K562 (cell line): ENCODE measurements around the gene OTX2. TPM values are rescaled to one million over a fixed set of nuclear protein-coding genes. Genes with fewer than 3 reads are reported as not detected.

Experiments used
- polyA plus RNA-seq, 8 experiments: library from polyadenylated mRNA; depleted of rRNA in 4 of 8; stranded (reverse) in 5 of 8; unstranded in 3 of 8; fragments of >200 nt; fragmentation: Nextera tagmentation in 2 of 8; fragmentation: Illumina TruSeq in 1 of 8; extraction: Ambion mirVana in 2 of 8; extraction: Trizol in 1 of 8; gene quantifications; 2 replicates each; pipeline versions ENCODE4 v1.2.1 to v1.2.3, GENCODE V29; 2011 to 2014; ENCODE audit warnings: inconsistent platforms in 1 of 8, missing spikeins in 1 of 8
- small RNA-seq: library from RNA; depleted of rRNA; stranded (forward); fragments of <200 nt; gene quantifications from one replicate; pipeline ENCODE3, GENCODE V24; 2014
- total RNA-seq, 7 experiments: library from RNA; depleted of rRNA in 6 of 7; stranded (reverse); fragments of >200 nt in 6 of 7; fragmentation: Illumina TruSeq in 2 of 7; extraction: Trizol in 2 of 7; gene quantifications; 2 replicates each; pipeline versions ENCODE4 v1.2.1 to v1.2.3, GENCODE V29; 2011 to 2021; ENCODE audit warnings: low replicate concordance in 1 of 7

Gene OTX2
- total and polyA plus RNA-seq, 9 of the 15 experiments (the other 6 are each of a cell fraction or from before 2014, with no cell fraction given), result not detected

Small RNA genes lying within 50 kb of the gene (small RNA-seq; reads per million reads assigned to genes)
- gene RN7SL461P (not detected), gene RNU6-1204P (not detected)

Other genes starting within 250 kb of the OTX2 start
- gene TMEM260, start 230.7 kb downstream of the OTX2 start, total RNA-seq (2014; rRNA removed), result 4.4 and 5.4 TPM in 2 replicates
- 7.2 and 7.8 TPM in 2 replicates for gene TMEM260, start 230.7 kb downstream of the OTX2 start, total RNA-seq (2014; rRNA removed; fragmentation: Illumina TruSeq; extraction: Trizol)
- gene TMEM260, start 230.7 kb downstream of the OTX2 start, total RNA-seq (2015; rRNA removed; fragmentation: Illumina TruSeq; extraction: Trizol), result 6.4 and 7.7 TPM in 2 replicates
- gene TMEM260, start 230.7 kb downstream of the OTX2 start, total RNA-seq (2021), result 6.8 and 7.6 TPM in 2 replicates
- 7.7 and 9.4 TPM in 2 replicates for gene TMEM260, start 230.7 kb downstream of the OTX2 start, polyA plus RNA-seq (2011; rRNA removed)
- 4.0 and 6.0 TPM in 2 replicates for gene TMEM260, start 230.7 kb downstream of the OTX2 start, polyA plus RNA-seq (2014; fragmentation: Illumina TruSeq; extraction: Trizol)
- 1 to 10 TPM; 2.2 to 2.4 TPM for gene TMEM260, start 230.7 kb downstream of the OTX2 start, polyA plus RNA-seq (2014; fragmentation: Nextera tagmentation; extraction: Ambion mirVana)
- gene TMEM260, start 230.7 kb downstream of the OTX2 start, polyA plus RNA-seq (2014; rRNA removed), result 2.8 and 5.0 TPM in 2 replicates